HEK293T (cell line): ENCODE results near the gene SYDE2.

Experiments
- ARNT ChIP-seq: fragments of 450-650 bp; IDR thresholded peaks from 2 replicates; pipeline ENCODE4 v1.6.1; 2017; ENCODE audit warnings: mild to moderate bottlenecking
- BHLHE40 ChIP-seq: fragments of 450-650 bp; IDR thresholded peaks from 2 replicates; pipeline ENCODE4 v1.6.1; 2016; ENCODE audit warnings: mild to moderate bottlenecking, moderate library complexity, borderline replicate concordance
- ELF4 ChIP-seq: fragments of 450-650 bp; IDR thresholded peaks from 2 replicates; pipeline ENCODE4 v1.6.1; 2017; ENCODE audit warnings: antibody characterized with exemption
- FOXA1 ChIP-seq: fragments of 450-650 bp; IDR thresholded peaks from 2 replicates; pipeline ENCODE4 v1.6.1; 2016; ENCODE audit warnings: mild to moderate bottlenecking
- FOXM1 ChIP-seq: fragments of 450-650 bp; IDR thresholded peaks from 2 replicates; pipeline ENCODE4 v1.6.1; 2017; ENCODE audit warnings: mild to moderate bottlenecking, borderline replicate concordance
- HDGF ChIP-seq: fragments of 450-650 bp; IDR thresholded peaks from 2 replicates; pipeline ENCODE4 v1.6.1; 2017; ENCODE audit warnings: antibody characterized with exemption, borderline replicate concordance
- L3MBTL2 ChIP-seq: fragments of 450-650 bp; conservative IDR thresholded peaks from 2 replicates; pipeline ENCODE4 v1.6.1; 2016; ENCODE audit warnings: mild to moderate bottlenecking
- LEF1 ChIP-seq: fragments of 450-650 bp; IDR thresholded peaks from 2 replicates; pipeline ENCODE4 v1.6.1; 2017; ENCODE audit warnings: mild to moderate bottlenecking, borderline replicate concordance
- NFRKB ChIP-seq: fragments of 450-650 bp; IDR thresholded peaks from 2 replicates; pipeline ENCODE4 v1.6.1; 2016; ENCODE audit warnings: mild to moderate bottlenecking, moderate library complexity
- PKNOX1 ChIP-seq: fragments of 450-650 bp; IDR thresholded peaks from 2 replicates; pipeline ENCODE4 v1.6.1; 2016
- SP1 ChIP-seq: fragments of 450-650 bp; IDR thresholded peaks from 2 replicates; pipeline ENCODE4 v1.6.1; 2017
- SUZ12 ChIP-seq: fragments of 450-650 bp; IDR thresholded peaks from 2 replicates; pipeline ENCODE4 v1.6.1; 2016; ENCODE audit warnings: mild to moderate bottlenecking
- TARDBP ChIP-seq: fragments of 450-650 bp; IDR thresholded peaks from 2 replicates; pipeline ENCODE4 v1.6.1; 2016
- ZNF384 ChIP-seq: fragments of 450-650 bp; IDR thresholded peaks from 2 replicates; pipeline ENCODE4 v1.6.1; 2016

- TF ChIP-seq L3MBTL2 = no peak
- no peak for TF ChIP-seq ARNT
- no peak for TF ChIP-seq SUZ12
- no peak for TF ChIP-seq FOXA1
- no peak for TF ChIP-seq BHLHE40
- TF ChIP-seq TARDBP = no peak
- no peak for TF ChIP-seq SP1
- TF ChIP-seq HDGF = no peak
- TF ChIP-seq ELF4 = no peak
- TF ChIP-seq LEF1 = no peak
- TF ChIP-seq ZNF384 = no peak
- TF ChIP-seq FOXM1 = no peak
- TF ChIP-seq NFRKB = no peak
- TF ChIP-seq PKNOX1 = no peak
These were observed 28.0 kb downstream of the SYDE2 start for GRCh38 chr1:85172684-85173337.
